GM10266 (cell line): ENCODE measurements around the gene CAPN11.
"Not testable (repeated sequence)": the region's sequence is repeated elsewhere in the genome, so short reads cannot be mapped to it uniquely, and the experiment has no call there.

ENCODE experiments used
- DNase-seq: peaks from one replicate; pipeline ENCODE4 v3.0.0; 2012; ENCODE audit errors: extremely low spot score
- CTCF ChIP-seq: IDR thresholded peaks from 2 replicates; pipeline ENCODE4 v1.5.1; 2012; ENCODE audit warnings: mild to moderate bottlenecking, low read depth; ENCODE audit not compliant: control insufficient read depth, insufficient read depth; ENCODE audit errors: missing control alignments

Gene CAPN11

DNA sequence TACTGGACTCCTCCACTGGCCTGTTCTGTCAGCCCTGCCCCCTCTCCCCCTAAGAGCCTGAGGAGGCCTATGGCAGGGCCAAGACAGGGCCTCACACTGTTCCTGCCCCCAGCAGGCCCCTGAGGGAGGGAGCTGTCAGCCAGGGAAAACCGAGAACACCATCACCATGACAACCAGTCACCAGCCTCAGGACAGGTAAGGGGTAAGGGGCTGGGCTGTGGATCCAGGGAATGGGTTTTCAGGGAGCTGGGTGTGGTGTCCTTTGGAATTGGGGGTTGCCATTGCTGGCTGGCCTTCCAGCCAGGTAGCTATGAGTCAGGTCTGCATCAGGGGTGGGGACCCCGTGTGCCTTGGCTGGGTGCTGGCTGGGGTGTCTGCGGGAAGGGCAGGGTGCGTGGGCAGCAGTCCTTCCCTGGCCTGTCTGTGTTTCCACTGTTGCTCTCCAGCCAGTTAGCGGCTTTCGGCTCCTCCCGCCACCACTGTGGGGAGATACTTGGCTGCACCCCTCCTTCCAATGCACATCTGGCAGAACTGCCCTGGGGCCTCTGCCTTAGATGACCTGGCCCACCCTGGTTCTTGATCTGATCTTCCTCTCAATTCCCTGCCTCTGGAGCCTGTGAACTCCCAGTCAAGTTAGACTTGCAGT lies 68.7 kb downstream of the CAPN11 start:
- DNase-seq = peak; percentile 7
- TF ChIP-seq CTCF = no peak

GRCh38 chr6:44228031-44228430 lies 69.4 kb downstream of the CAPN11 start:
- peak; percentile 3 for DNase-seq
- TF ChIP-seq CTCF = no peak

GRCh38 chr6:44228433-44228832 lies 69.8 kb downstream of the CAPN11 start:
- peak; percentile 5 for DNase-seq
- no peak for TF ChIP-seq CTCF

GRCh38 chr6:44228836-44229235 lies 70.2 kb downstream of the CAPN11 start:
- DNase-seq = peak; percentile 4
- TF ChIP-seq CTCF = no peak

DNA sequence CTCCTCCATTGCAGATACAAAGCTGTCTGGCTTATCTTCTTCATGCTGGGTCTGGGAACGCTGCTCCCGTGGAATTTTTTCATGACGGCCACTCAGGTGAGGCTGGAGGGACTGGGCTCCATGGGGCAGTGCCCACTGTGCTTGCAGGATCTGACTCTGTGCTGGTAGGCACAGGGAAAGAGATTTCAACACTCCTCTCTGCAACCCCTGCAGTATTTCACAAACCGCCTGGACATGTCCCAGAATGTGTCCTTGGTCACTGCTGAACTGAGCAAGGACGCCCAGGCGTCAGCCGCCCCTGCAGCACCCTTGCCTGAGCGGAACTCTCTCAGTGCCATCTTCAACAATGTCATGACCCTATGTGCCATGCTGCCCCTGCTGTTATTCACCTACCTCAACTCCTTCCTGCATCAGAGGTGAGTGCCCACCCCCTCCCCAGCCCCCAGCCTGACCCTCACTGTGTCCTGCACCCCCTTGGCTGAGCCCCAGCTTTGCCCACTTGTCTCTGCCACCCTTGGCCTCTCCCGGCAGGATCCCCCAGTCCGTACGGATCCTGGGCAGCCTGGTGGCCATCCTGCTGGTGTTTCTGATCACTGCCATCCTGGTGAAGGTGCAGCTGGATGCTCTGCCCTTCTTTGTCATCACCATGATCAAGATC lies 70.9 kb downstream of the CAPN11 start:
- TF ChIP-seq CTCF = no peak
- DNase-seq = no peak

DNA sequence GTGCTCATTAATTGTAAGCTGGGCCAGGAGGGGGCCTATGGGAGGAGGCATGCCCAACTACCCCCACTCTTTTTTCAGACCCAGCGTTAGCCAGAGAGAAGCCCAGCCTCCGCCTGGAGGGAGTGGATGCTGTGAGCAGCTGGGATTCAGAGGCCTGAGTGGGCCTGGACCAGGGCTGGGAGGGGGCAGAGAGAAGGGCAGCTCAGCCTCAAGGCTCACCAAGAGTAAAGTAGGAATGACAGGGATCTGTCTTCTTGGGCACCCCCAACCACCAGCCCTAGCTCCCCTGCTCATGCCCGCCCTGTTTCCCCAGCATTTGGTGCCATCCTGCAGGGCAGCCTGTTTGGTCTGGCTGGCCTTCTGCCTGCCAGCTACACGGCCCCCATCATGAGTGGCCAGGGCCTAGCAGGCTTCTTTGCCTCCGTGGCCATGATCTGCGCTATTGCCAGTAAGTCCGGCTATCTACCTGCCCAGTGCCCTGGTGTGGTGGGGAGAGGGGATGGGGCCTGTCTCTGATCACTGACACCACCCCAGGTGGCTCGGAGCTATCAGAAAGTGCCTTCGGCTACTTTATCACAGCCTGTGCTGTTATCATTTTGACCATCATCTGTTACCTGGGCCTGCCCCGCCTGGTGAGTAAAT lies 71.5 kb downstream of the CAPN11 start:
- no peak for TF ChIP-seq CTCF
- no peak for DNase-seq

DNA sequence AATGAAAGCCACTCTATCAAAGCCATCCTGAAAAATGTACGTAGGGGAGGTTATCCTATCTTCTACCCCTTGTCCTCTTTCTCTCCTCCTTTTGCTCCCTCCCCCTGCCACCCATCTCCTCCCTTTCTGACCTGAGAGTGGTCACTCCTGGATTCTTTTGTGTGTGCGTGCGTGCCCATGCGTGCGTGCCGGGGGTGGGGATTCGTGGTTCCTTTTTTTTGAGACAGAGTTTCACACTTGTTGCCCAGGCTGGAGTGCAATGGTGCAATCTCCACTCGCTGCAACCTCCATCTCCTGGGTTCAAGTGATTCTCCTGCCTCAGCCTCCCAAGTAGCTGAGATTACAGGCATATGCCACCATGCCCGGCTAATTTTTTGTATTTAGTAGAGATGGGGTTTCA lies 72.8 kb downstream of the CAPN11 start:
- not testable (repeated sequence) for DNase-seq
